K562 (cell line): ENCODE results near the gene NR6A1. TPM values are rescaled to one million over a fixed set of nuclear protein-coding genes. Genes with fewer than 3 reads are reported as not detected.

Experiments used
- ATAC-seq: fragments of 200-7000 bp; cut with Tn5 transposase; 3 replicates; pipeline ENCODE4 v1.9.1; 2020; ENCODE audit warnings: moderate library complexity
- BruUV-seq: library from RNA; stranded (reverse); fragments of 400-500 nt; replicated peaks from 2 replicates; lab custom pipeline; 2021; lab: Mats Ljungman, UMichigan
- CTCF ChIA-PET: fragments of 300-600 bp; formaldehyde crosslinking; extraction: SDS; loops from one replicate; lab custom pipeline; 2021; ENCODE audit warnings: low intra/inter-chr PET ratio; lab: Yijun Ruan, JAX
- POLR2A ChIA-PET: fragments of 300-600, 350-650 bp; sonication (Branson Sonifier 250); formaldehyde crosslinking; extraction: SDS; loops from one replicate; lab custom pipeline; 2021; ENCODE audit warnings: antibody characterized with exemption, inconsistent platforms; lab: Yijun Ruan, JAX
- DNase-seq, 4 experiments: peaks; one replicate each; pipeline versions ENCODE4 v3.0.0 to v3.0.0-alpha.2; 2011 to 2018; ENCODE audit warnings: low spot score in 3 of 4, mixed read lengths in 3 of 4; ENCODE audit errors: extremely low read depth in 1 of 4
- FAIRE-seq: peaks from 2 replicates; lab custom pipeline; 2011; peaks lifted over from hg19 to GRCh38; lab: Jason Lieb, UNC
- H2AFZ ChIP-seq: 2 replicates; pipeline ENCODE4 v1.6.0; 2011; ENCODE audit warnings: low read depth, low read length, control low read depth, inconsistent platforms
- H3K27ac ChIP-seq: fragments of 200-600 bp; 3 replicates; pipeline ENCODE4 v1.8.0; 2011; ENCODE audit warnings: low read depth, mild to moderate bottlenecking, control low read depth, inconsistent platforms, low read length, moderate library complexity, mixed read lengths; ENCODE audit errors: extremely low read depth
- H3K27me3 ChIP-seq, 2 experiments: fragments of 300-600 bp in 1 of 2; 2 replicates in 1 of 2; 3 replicates in 1 of 2; pipeline versions ENCODE4 v1.6.0 to v1.8.0; 2011; ENCODE audit warnings: inconsistent platforms in 2 of 2, low read length in 2 of 2, mild to moderate bottlenecking in 1 of 2, mixed read lengths in 1 of 2, moderate library complexity in 1 of 2; ENCODE audit not compliant: control insufficient read depth in 2 of 2, insufficient read depth in 2 of 2
- H3K36me3 ChIP-seq: fragments of 300-600 bp; 3 replicates; pipeline ENCODE4 v1.8.0; 2011; ENCODE audit warnings: mild to moderate bottlenecking, low read length, inconsistent platforms; ENCODE audit not compliant: control insufficient read depth, insufficient read depth
- H3K4me1 ChIP-seq, 2 experiments: fragments of 200-600 bp in 1 of 2; replicated peaks in 1 of 2; 2 replicates in 1 of 2; 3 replicates in 1 of 2; pipeline versions ENCODE4 v1.5.1 to v1.8.0; 2011; ENCODE audit warnings: inconsistent platforms in 2 of 2, low read length in 2 of 2, mild to moderate bottlenecking in 1 of 2, mixed read lengths in 1 of 2, moderate library complexity in 1 of 2; ENCODE audit not compliant: control insufficient read depth in 2 of 2, insufficient read depth in 2 of 2
- H3K4me2 ChIP-seq: 2 replicates; pipeline ENCODE4 v1.6.1; 2011; ENCODE audit warnings: low read length, control low read depth, inconsistent platforms, mixed read lengths; ENCODE audit not compliant: insufficient read depth
- H3K4me3 ChIP-seq: fragments of 200-600 bp; sonication (generic), shearing (Covaris generic); 2 replicates; pipeline ENCODE4 v1.5.1; 2016; ENCODE audit warnings: control low read depth, inconsistent platforms
- H3K79me2 ChIP-seq: fragments of 200-600 bp; 3 replicates; pipeline ENCODE4 v1.8.0; 2011; ENCODE audit warnings: low read length, inconsistent platforms; ENCODE audit not compliant: control insufficient read depth, insufficient read depth
- H3K9ac ChIP-seq, 2 experiments: 2 replicates each; pipeline versions ENCODE4 v1.6.0 to v1.6.1; 2011; ENCODE audit warnings: low read depth in 2 of 2, low read length in 2 of 2, control low read depth in 1 of 2, inconsistent platforms in 1 of 2, mild to moderate bottlenecking in 1 of 2, mixed read lengths in 1 of 2; ENCODE audit not compliant: insufficient read depth in 1 of 2
- H3K9me1 ChIP-seq: one replicate; pipeline ENCODE4 v1.6.0; 2011; ENCODE audit warnings: inconsistent platforms, mild to moderate bottlenecking, low read length, moderate library complexity; ENCODE audit not compliant: control insufficient read depth, insufficient read depth
- H3K9me3 ChIP-seq: replicated peaks from 2 replicates; pipeline ENCODE4 v1.5.1; 2011; ENCODE audit warnings: low read depth, low read length, inconsistent platforms; ENCODE audit not compliant: control insufficient read depth, insufficient read depth
- H4K20me1 ChIP-seq: replicated peaks from 2 replicates; pipeline ENCODE4 v1.6.1; 2011; ENCODE audit warnings: low read length, inconsistent platforms, mixed read lengths; ENCODE audit not compliant: control insufficient read depth, insufficient read depth
- SOX6 ChIP-seq: fragments of 450-650 bp; IDR thresholded peaks from 2 replicates; pipeline ENCODE4 v1.6.1; 2014; ENCODE audit warnings: mild to moderate bottlenecking
- SPI1 ChIP-seq: IDR thresholded peaks from 2 replicates; pipeline ENCODE4 v1.6.1; 2011; ENCODE audit warnings: low read depth, low read length, control low read depth, borderline replicate concordance
- SRF ChIP-seq, 2 experiments: fragments of 250-450, 450-650 bp in 1 of 2; sonication (Bioruptor Pico) in 1 of 2; sonication (generic) in 1 of 2; formaldehyde crosslinking; IDR thresholded peaks; 2 replicates each; pipeline versions ENCODE4 v1.5.0 to v1.5.1; 2020 to 2022; ENCODE audit warnings: mild to moderate bottlenecking in 1 of 2, missing genetic modification reagents in 1 of 2
- TOE1 ChIP-seq, 2 experiments: fragments of 450-650 bp in 1 of 2; sonication (generic) in 1 of 2; formaldehyde crosslinking in 1 of 2; IDR thresholded peaks; 2 replicates each; pipeline versions ENCODE4 v1.7.1 to v1.8.0; 2016 to 2022; ENCODE audit warnings: borderline replicate concordance in 2 of 2, mild to moderate bottlenecking in 2 of 2, antibody characterized with exemption in 1 of 2, inconsistent platforms in 1 of 2, low read depth in 1 of 2, missing genetic modification reagents in 1 of 2, moderate library complexity in 1 of 2
- WGBS: fragments of 100-300 bp; shearing (Covaris generic); methylation state at CpG from one replicate; pipeline ENCODE4 v1.1.6; 2016; ENCODE audit warnings: low coverage, mixed read lengths; ENCODE audit not compliant: insufficient coverage; ENCODE audit errors: missing lambda C conversion rate; 5-methylcytosine and 5-hydroxymethylcytosine counted together
- in situ Hi-C: fragments of 300-500 bp; cut with MboI; formaldehyde crosslinking; loops from 4 replicates; pipeline ENCODE4 v1.15.0; 2018; ENCODE audit warnings: inconsistent platforms, mixed read lengths
- intact Hi-C: fragments of 100-400 bp; cut with micrococcal nuclease; formaldehyde crosslinking; loops from 2 replicates; pipeline ENCODE4 v1.14.2; 2022
- polyA plus RNA-seq, 8 experiments: library from polyadenylated mRNA; depleted of rRNA in 4 of 8; stranded (reverse) in 5 of 8; unstranded in 3 of 8; fragments of >200 nt; fragmentation: Nextera tagmentation in 2 of 8; fragmentation: Illumina TruSeq in 1 of 8; extraction: Ambion mirVana in 2 of 8; extraction: Trizol in 1 of 8; gene quantifications; 2 replicates each; pipeline versions ENCODE4 v1.2.1 to v1.2.3, GENCODE V29; 2011 to 2014; ENCODE audit warnings: inconsistent platforms in 1 of 8, missing spikeins in 1 of 8
- total RNA-seq, 7 experiments: library from RNA; depleted of rRNA in 6 of 7; stranded (reverse); fragments of >200 nt in 6 of 7; fragmentation: Illumina TruSeq in 2 of 7; extraction: Trizol in 2 of 7; gene quantifications; 2 replicates each; pipeline versions ENCODE4 v1.2.1 to v1.2.3, GENCODE V29; 2011 to 2021; ENCODE audit warnings: low replicate concordance in 1 of 7

The NR6A1 gene
- total and polyA plus RNA-seq, 9 of the 15 experiments (the other 6 are each of a cell fraction or from before 2014, with no cell fraction given): 9.7 to 55.4 (median 28.3) TPM

GRCh38 chr9:124760719-124761118 lies 10.4 kb downstream of the NR6A1 start:
- Histone ChIP-seq H3K79me2 (peaks cover 94% of the 10 kb centered on the region), H2AFZ (no peak overlapping the region), H3K4me2 (no peak overlapping the region), H3K4me1 (peaks cover 0 to 36% of the 10 kb centered on the region in 2 experiments; a peak in 4 of 5 replicates), H4K20me1 (no peaks in the 10 kb centered on the region), H3K9me3 (no peaks in the 10 kb centered on the region), H3K9ac (no peak overlapping the region), H3K4me3 (no peak overlapping the region), H3K27me3 (no peaks in the 10 kb centered on the region), H3K36me3 (no peaks in the 10 kb centered on the region), H3K27ac (no peak overlapping the region), H3K9me1 (no peaks in the 10 kb centered on the region)
- CTCF ChIA-PET: no interaction called here
- POLR2A ChIA-PET: interaction anchor here (0.6 to 1.6 kb wide), 5 partner anchors 9 to 93 kb away, joined by 3 to 4 read pairs (median 3); partner anchors contain the start of gene WDR38
- ATAC-seq (no peak), FAIRE-seq (no peak), DNase-seq (no peak)
- no TSS peak for BruUV-seq
- WGBS: 77% methylated on average over 2 of the region's 2 CpGs
- intact Hi-C loops: no loop called here
- peak in 1 of 2 experiments; percentile 28; a peak in 1 of 4 replicates for TF ChIP-seq SRF (CRISPR knock-in tag; IDR thresholded peaks at IDR 0.05)
- 0 out of 2 replicates have a peak, but pooled peaks have one; percentile 18 for TF ChIP-seq SPI1
- no peak for TF ChIP-seq SOX6
- no peak for TF ChIP-seq TOE1 (IDR thresholded peaks at IDR 0.05; ENCODE audit: borderline replicate concordance)
- no peak for TF ChIP-seq TOE1 (CRISPR knock-in tag; IDR thresholded peaks at IDR 0.05; ENCODE audit: borderline replicate concordance, low read depth)
- in situ Hi-C loops: loop anchor here (5.0 kb wide), 2 partner anchors 43 to 148 kb away; no protein-coding TSS in a partner anchor
